K562 (cell line): ENCODE results near the gene TP73. TPM values are rescaled to one million over a fixed set of nuclear protein-coding genes. Genes with fewer than 3 reads are reported as not detected.
A peak's percentile ranks its signal among the peaks of the same experiment; 100 is the strongest.

ENCODE experiments used
- CEBPG ChIP-seq, 3 experiments: fragments of 200-800 bp in 1 of 3; sonication (Bioruptor generic) in 1 of 3; sonication (generic) in 1 of 3; formaldehyde crosslinking in 1 of 3; IDR thresholded peaks in 2 of 3; conservative IDR thresholded peaks in 1 of 3; 2 replicates each; pipeline versions ENCODE4 v1.6.1 to v1.8.0; 2016 to 2022; ENCODE audit warnings: missing compliant biosample characterization in 2 of 3, missing genetic modification characterization in 2 of 3, mild to moderate bottlenecking in 1 of 3, missing genetic modification reagents in 1 of 3
- CHAMP1 ChIP-seq: fragments of 450-650 bp; IDR thresholded peaks from 2 replicates; pipeline ENCODE4 v1.6.1; 2016; ENCODE audit warnings: mild to moderate bottlenecking
- FOXJ3 ChIP-seq: sonication (generic); formaldehyde crosslinking; IDR thresholded peaks from 2 replicates; pipeline ENCODE4 v1.4.0; 2020; ENCODE audit warnings: mild to moderate bottlenecking, missing genetic modification reagents
- GTF2F1 ChIP-seq: IDR thresholded peaks from 2 replicates; pipeline ENCODE4 v1.6.1; 2011; ENCODE audit warnings: low read depth, low read length, improper control_type of control experiment
- HMGN3 ChIP-seq: IDR thresholded peaks from 2 replicates; pipeline ENCODE4 v1.6.1; 2011; ENCODE audit warnings: borderline replicate concordance, low read depth, mild to moderate bottlenecking, mixed read lengths, low read length; ENCODE audit not compliant: insufficient read length; ENCODE audit errors: extremely low read depth
- MCM2 ChIP-seq: fragments of 450-650 bp; IDR thresholded peaks from 2 replicates; pipeline ENCODE4 v1.6.1; 2017; ENCODE audit warnings: low read depth, mild to moderate bottlenecking
- MNT ChIP-seq, 2 experiments: fragments of 450-650 bp; conservative IDR thresholded peaks; 2 replicates each; pipeline ENCODE4 v1.6.1; 2017; ENCODE audit warnings: mild to moderate bottlenecking in 2 of 2, moderate library complexity in 2 of 2
- PHF21A ChIP-seq: fragments of 450-650 bp; IDR thresholded peaks from 2 replicates; pipeline ENCODE4 v1.6.1; 2017; ENCODE audit warnings: low read depth, borderline replicate concordance
- RNF2 ChIP-seq: sonication (generic); IDR thresholded peaks from 2 replicates; pipeline ENCODE4 v1.6.1; 2016
- SIN3A ChIP-seq, 2 experiments: fragments of 150-350 bp in 1 of 2; IDR thresholded peaks; 2 replicates each; pipeline ENCODE4 v1.6.1; 2011 to 2016; ENCODE audit warnings: borderline replicate concordance in 2 of 2, low read depth in 2 of 2, low read length in 2 of 2, mild to moderate bottlenecking in 2 of 2, moderate library complexity in 2 of 2; ENCODE audit not compliant: control insufficient read depth in 1 of 2
- THRAP3 ChIP-seq: fragments of 450-650 bp; IDR thresholded peaks from 2 replicates; pipeline ENCODE4 v1.6.1; 2016; ENCODE audit warnings: mild to moderate bottlenecking, inconsistent platforms, borderline replicate concordance
- TOE1 ChIP-seq, 2 experiments: fragments of 450-650 bp in 1 of 2; sonication (generic) in 1 of 2; formaldehyde crosslinking in 1 of 2; IDR thresholded peaks; 2 replicates each; pipeline versions ENCODE4 v1.7.1 to v1.8.0; 2016 to 2022; ENCODE audit warnings: borderline replicate concordance in 2 of 2, mild to moderate bottlenecking in 2 of 2, antibody characterized with exemption in 1 of 2, inconsistent platforms in 1 of 2, low read depth in 1 of 2, missing genetic modification reagents in 1 of 2, moderate library complexity in 1 of 2
- ZBED1 ChIP-seq: IDR thresholded peaks from 2 replicates; pipeline ENCODE4 v1.6.1; 2014
- ZFP36 ChIP-seq: fragments of 150-350 bp; IDR thresholded peaks from 2 replicates; pipeline ENCODE4 v1.6.1; 2018; ENCODE audit warnings: low read length, low read depth; ENCODE audit not compliant: partially characterized antibody
- polyA plus RNA-seq, 8 experiments: library from polyadenylated mRNA; depleted of rRNA in 4 of 8; stranded (reverse) in 5 of 8; unstranded in 3 of 8; fragments of >200 nt; fragmentation: Nextera tagmentation in 2 of 8; fragmentation: Illumina TruSeq in 1 of 8; extraction: Ambion mirVana in 2 of 8; extraction: Trizol in 1 of 8; gene quantifications; 2 replicates each; pipeline versions ENCODE4 v1.2.1 to v1.2.3, GENCODE V29; 2011 to 2014; ENCODE audit warnings: inconsistent platforms in 1 of 8, missing spikeins in 1 of 8
- total RNA-seq, 7 experiments: library from RNA; depleted of rRNA in 6 of 7; stranded (reverse); fragments of >200 nt in 6 of 7; fragmentation: Illumina TruSeq in 2 of 7; extraction: Trizol in 2 of 7; gene quantifications; 2 replicates each; pipeline versions ENCODE4 v1.2.1 to v1.2.3, GENCODE V29; 2011 to 2021; ENCODE audit warnings: low replicate concordance in 1 of 7
- TF ChIP-seq, protein P1 (sequence below): fragments of 450-650 bp; formaldehyde crosslinking; IDR thresholded peaks from 2 replicates; pipeline ENCODE4 v1.4.0; 2022; ENCODE audit warnings: missing genetic modification characterization
- TF ChIP-seq, protein P2 (sequence below): fragments of 200-800 bp; sonication (Bioruptor generic); IDR thresholded peaks from 2 replicates; pipeline ENCODE4 v1.6.1; 2017; ENCODE audit warnings: missing genetic modification characterization, missing compliant biosample characterization

Gene TP73
- total and polyA plus RNA-seq, 9 of the 15 experiments (the other 6 are each of a cell fraction or from before 2014, with no cell fraction given), result 0.07 to 1.6 (median 0.40) TPM; not detected in 2

DNA sequence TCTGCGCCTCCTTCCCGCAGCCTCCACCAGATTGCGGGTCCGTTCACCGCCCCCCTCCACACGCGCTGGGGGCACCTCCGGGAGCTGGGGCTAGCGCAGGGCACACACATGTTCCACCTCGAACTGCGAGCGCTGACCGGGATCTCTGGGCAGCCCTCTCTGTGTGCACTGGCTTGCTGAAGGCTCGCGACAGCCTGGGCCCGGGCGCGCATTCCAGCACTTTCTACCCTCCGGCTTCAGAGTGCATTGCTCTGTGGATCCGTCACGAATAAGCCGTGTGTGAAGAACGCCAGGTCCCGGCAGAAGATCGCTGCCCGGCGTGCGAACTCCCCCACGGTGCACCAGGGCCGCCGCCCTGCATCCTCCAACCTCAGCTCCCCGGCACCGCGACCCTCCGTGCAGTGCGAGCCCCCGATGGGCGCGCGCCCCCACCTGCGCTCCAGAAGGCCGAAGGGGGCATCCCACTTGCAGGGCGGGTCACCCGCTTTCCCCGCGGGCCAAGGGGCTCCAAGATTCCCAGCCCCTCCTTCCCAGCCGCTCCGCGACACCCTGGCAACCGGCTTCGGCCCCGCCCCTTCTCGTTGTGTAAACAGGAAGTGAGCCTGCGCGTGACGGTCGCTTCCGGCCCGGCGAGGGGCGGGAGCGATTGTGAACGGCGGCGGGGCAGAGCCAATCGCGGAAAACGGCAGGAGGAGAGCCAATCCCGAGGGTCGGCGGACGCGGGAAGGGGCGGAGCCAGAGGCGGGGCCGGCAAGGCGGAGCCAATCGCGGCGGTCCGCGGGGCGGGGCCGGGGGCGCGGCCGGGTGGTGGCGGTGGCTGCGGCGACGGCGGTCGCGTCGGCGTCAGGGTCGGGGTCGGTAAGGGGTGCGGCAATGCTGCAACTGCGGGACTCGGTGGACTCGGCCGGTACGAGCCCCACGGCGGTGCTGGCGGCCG lies 27.8 kb upstream of the TP73 start, which contains the start of gene TPRG1L (continued):
- TF ChIP-seq CHAMP1, result no peak
- peak; percentile 76 for TF ChIP-seq HMGN3
- no peak for TF ChIP-seq GTF2F1
- TF ChIP-seq THRAP3, result no peak
- peak; percentile 100 for TF ChIP-seq MNT (conservative IDR thresholded peaks at IDR 0.05)
- peak; percentile 79 for TF ChIP-seq TOE1 (IDR thresholded peaks at IDR 0.05; ENCODE audit: borderline replicate concordance)
- TF ChIP-seq TOE1 (CRISPR knock-in tag; IDR thresholded peaks at IDR 0.05; ENCODE audit: borderline replicate concordance, low read depth), result no peak
- TF ChIP-seq RNF2, result no peak
- TF ChIP-seq ZFP36, result no peak
- TF ChIP-seq SIN3A (IDR thresholded peaks at IDR 0.05; ENCODE audit: borderline replicate concordance in 2 of 2, control insufficient read depth in 1 of 2, low read depth in 2 of 2, low read length in 2 of 2), result peak; percentile 81 to 91; a peak in 3 of 4 replicates
- TF ChIP-seq CEBPG (CRISPR knock-in tag; IDR thresholded peaks at IDR 0.05), result no peak
- TF ChIP-seq CEBPG (tag; conservative IDR thresholded peaks at IDR 0.05 in 1 of 2, IDR thresholded peaks at IDR 0.05 in 1 of 2), result no peak
- no peak for TF ChIP-seq ZBED1
- TF ChIP-seq, protein P1, sequence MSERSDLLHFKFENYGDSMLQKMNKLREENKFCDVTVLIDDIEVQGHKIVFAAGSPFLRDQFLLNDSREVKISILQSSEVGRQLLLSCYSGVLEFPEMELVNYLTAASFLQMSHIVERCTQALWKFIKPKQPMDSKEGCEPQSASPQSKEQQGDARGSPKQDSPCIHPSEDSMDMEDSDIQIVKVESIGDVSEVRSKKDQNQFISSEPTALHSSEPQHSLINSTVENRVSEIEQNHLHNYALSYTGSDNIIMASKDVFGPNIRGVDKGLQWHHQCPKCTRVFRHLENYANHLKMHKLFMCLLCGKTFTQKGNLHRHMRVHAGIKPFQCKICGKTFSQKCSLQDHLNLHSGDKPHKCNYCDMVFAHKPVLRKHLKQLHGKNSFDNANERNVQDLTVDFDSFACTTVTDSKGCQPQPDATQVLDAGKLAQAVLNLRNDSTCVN (CRISPR knock-in tag), result no peak
- TF ChIP-seq FOXJ3 (CRISPR knock-in tag), result no peak
- TF ChIP-seq MCM2, result no peak
- TF ChIP-seq, protein P2, sequence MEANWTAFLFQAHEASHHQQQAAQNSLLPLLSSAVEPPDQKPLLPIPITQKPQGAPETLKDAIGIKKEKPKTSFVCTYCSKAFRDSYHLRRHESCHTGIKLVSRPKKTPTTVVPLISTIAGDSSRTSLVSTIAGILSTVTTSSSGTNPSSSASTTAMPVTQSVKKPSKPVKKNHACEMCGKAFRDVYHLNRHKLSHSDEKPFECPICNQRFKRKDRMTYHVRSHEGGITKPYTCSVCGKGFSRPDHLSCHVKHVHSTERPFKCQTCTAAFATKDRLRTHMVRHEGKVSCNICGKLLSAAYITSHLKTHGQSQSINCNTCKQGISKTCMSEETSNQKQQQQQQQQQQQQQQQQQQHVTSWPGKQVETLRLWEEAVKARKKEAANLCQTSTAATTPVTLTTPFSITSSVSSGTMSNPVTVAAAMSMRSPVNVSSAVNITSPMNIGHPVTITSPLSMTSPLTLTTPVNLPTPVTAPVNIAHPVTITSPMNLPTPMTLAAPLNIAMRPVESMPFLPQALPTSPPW (CRISPR knock-in tag), result peak; percentile 84
- no peak for TF ChIP-seq PHF21A
